Esophagus muscularis mucosa (tissue), 4 donors: Measurements from ENCODE around the gene MTERF1.

Experiments used
- EP300 ChIP-seq: sonication (generic); formaldehyde crosslinking; IDR thresholded peaks from one replicate; pipeline ENCODE4 v1.6.1; 2017; ENCODE audit warnings: antibody characterized with exemption
- POLR2AphosphoS5 ChIP-seq, 2 donors: sonication (generic); formaldehyde crosslinking; IDR thresholded peaks; one replicate each; pipeline ENCODE4 v1.6.1; 2017; ENCODE audit warnings: antibody characterized with exemption in 2 of 2
- TF ChIP-seq, protein P1 (sequence below), 3 experiments: fragments of 200-600 bp in 2 of 3; fragments of 450-650 bp in 1 of 3; sonication (generic) in 2 of 3; IDR thresholded peaks; one replicate each; pipeline ENCODE4 v1.5.1; 2017 to 2019; ENCODE audit warnings: antibody characterized with exemption in 3 of 3, mild to moderate bottlenecking in 2 of 3, moderate library complexity in 1 of 3

DNA sequence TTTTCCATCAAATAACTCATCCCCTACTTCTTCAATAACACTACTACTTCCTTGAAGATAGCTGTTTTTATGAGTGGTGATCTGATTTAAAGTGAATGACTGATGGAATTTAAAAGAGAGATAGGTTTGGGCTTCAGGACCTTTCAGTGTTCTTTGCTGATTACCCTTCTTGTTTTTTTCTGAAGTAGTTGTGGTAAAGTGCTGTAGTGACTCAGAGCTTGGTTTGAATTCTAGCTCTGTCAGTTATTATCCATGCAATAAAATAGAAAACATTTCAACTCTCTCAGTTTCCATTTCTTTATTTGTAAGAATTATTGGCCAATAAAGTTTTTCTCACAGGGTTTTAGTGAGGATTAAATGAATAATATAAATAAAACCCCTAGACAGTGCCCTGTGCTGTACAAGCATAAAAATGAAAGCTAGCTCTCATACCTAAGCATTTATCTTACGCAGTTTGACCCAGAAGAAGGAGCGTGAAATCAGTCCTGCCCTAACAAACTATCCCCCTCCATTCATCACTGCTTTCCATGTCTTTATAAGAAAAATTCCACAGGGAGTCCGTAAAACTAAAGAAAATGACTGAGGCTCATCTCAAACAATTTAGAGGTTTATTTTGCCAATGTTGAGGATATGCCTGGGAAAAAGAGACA lies 35.0 kb upstream of the MTERF1 start:
- TF ChIP-seq, protein P1, sequence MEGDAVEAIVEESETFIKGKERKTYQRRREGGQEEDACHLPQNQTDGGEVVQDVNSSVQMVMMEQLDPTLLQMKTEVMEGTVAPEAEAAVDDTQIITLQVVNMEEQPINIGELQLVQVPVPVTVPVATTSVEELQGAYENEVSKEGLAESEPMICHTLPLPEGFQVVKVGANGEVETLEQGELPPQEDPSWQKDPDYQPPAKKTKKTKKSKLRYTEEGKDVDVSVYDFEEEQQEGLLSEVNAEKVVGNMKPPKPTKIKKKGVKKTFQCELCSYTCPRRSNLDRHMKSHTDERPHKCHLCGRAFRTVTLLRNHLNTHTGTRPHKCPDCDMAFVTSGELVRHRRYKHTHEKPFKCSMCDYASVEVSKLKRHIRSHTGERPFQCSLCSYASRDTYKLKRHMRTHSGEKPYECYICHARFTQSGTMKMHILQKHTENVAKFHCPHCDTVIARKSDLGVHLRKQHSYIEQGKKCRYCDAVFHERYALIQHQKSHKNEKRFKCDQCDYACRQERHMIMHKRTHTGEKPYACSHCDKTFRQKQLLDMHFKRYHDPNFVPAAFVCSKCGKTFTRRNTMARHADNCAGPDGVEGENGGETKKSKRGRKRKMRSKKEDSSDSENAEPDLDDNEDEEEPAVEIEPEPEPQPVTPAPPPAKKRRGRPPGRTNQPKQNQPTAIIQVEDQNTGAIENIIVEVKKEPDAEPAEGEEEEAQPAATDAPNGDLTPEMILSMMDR (IDR thresholded peaks at IDR 0.05), result no peak
- TF ChIP-seq EP300 (no peak), POLR2AphosphoS5 (IDR thresholded peaks at IDR 0.05) (no peak)
